Lower leg skin (tissue), 4 donors: Measurements from ENCODE around the gene GIT1. TPM values are rescaled to one million over a fixed set of nuclear protein-coding genes. Genes with fewer than 3 reads are reported as not detected.

Source experiments
- DNase-seq, 2 donors: peaks; one replicate each; pipeline ENCODE4 v3.0.0-alpha.2; 2019; ENCODE audit warnings: low spot score in 2 of 2
- H3K4me3 ChIP-seq: fragments of 200-600 bp; sonication (generic); 2 replicates; pipeline ENCODE4 v1.5.1; 2017; ENCODE audit warnings: mild to moderate bottlenecking, low read depth; ENCODE audit not compliant: poor library complexity, severe bottlenecking
- POLR2A ChIP-seq, 2 donors: fragments of 450-650 bp; IDR thresholded peaks; one replicate each; pipeline ENCODE4 v1.6.1; 2016 to 2017; ENCODE audit warnings: antibody characterized with exemption in 2 of 2, mild to moderate bottlenecking in 1 of 2, moderate library complexity in 1 of 2
- WGBS, 2 donors: methylation state at CpG; one replicate each; pipeline ENCODE4 v1.1.5; 2018; 5-methylcytosine and 5-hydroxymethylcytosine counted together
- intact Hi-C: fragments of 100-400 bp; cut with DNase I; formaldehyde crosslinking; loops from one replicate; pipeline ENCODE4 v1.15.0; 2023; ENCODE audit warnings: low total_unique reads
- total RNA-seq, 4 donors: library from RNA; depleted of rRNA; stranded (reverse); fragments of >200 nt; gene quantifications; one replicate each; pipeline ENCODE4 v1.1.0, GENCODE V29; 2016
- TF ChIP-seq, protein P1 (sequence below), 3 donors: fragments of 450-650 bp; IDR thresholded peaks; one replicate each; pipeline ENCODE4 v1.5.1; 2016; ENCODE audit warnings: antibody characterized with exemption in 3 of 3, mild to moderate bottlenecking in 3 of 3, moderate library complexity in 2 of 3

The GIT1 gene
- total RNA-seq, 4 donors from 2014 or later, result 44.0 to 67.1 (median 51.3) TPM

DNA sequence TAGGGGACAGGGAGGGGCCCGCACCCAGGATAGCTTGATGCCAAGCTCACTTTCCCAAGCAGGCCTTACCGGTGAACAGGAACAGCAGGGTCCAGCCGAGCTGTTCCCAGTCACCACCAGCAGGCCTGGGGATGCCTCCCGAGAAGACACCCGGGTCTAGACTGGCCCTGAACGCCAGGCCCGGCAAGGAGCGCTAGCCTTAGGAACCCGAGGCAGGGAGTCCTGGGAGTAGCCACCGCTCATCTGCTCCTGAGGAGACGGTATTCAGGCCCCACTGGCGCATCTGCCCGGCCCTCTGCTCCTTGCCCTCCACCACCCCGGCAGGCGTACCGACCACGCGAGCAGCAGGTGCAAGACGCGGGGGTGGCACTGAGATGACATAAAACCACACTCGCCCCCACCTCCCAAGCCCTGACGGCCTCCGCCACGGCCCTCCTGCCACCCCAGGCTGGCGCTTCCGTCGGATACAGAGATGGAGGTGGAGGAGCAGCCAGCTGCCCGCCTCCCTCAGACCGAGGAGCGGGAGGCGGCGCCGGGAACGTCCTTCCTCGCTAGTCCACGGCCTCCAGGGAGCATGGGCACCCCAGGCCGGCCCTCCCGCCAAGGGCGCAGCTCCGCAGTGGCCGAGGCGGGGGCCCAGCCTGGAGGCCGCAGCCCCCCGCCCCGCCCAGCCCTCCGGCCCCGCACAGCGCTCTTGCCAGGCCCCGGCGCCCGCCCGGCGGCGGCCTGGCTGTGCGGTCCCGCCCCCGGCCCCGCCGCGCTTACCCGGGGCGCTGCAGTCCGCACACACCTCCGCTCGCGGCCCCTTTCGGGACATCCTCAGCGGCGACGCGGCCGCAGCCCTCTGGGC lies 661 bp downstream of the GIT1 start:
- TF ChIP-seq, protein P1, sequence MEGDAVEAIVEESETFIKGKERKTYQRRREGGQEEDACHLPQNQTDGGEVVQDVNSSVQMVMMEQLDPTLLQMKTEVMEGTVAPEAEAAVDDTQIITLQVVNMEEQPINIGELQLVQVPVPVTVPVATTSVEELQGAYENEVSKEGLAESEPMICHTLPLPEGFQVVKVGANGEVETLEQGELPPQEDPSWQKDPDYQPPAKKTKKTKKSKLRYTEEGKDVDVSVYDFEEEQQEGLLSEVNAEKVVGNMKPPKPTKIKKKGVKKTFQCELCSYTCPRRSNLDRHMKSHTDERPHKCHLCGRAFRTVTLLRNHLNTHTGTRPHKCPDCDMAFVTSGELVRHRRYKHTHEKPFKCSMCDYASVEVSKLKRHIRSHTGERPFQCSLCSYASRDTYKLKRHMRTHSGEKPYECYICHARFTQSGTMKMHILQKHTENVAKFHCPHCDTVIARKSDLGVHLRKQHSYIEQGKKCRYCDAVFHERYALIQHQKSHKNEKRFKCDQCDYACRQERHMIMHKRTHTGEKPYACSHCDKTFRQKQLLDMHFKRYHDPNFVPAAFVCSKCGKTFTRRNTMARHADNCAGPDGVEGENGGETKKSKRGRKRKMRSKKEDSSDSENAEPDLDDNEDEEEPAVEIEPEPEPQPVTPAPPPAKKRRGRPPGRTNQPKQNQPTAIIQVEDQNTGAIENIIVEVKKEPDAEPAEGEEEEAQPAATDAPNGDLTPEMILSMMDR (IDR thresholded peaks at IDR 0.05), result no peak
- TF ChIP-seq POLR2A (IDR thresholded peaks at IDR 0.05), result no peak
- peak overlapping the region; percentile 64 for H3K4me3 ChIP-seq
- peak in 1 of 2 donors; percentile 21 for DNase-seq
- WGBS, 2 donors, result 0 to 1% methylated on average over 2 to 23 of the region's 72 CpGs
- intact Hi-C loops, result no loop called here

DNA sequence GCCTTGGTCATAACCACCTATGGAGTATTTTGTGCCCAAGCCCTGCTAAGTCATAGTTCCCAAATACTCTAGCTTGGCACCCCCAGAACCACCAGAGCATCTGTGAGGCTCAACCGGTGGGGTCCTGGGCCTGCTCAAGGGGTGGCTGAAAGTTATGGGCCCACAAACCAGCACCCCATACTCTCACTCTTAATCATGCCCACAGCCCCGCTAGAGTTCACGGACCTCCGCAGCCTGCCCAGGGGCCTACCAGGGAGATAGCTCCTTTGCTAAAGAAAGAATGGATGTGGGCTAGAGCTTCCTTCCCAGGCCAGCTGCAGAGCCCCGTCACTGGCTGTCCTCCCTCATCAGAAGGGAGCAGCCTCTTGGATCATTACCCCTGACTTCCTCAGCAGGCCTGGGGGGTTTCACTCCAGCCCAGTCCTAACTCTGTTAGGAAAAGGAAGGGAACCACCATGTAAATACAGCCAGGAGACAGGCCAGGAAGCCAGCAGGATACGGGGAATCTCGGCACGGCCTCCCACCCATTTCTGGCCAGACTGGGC lies 1.4 kb downstream of the GIT1 start:
- intact Hi-C loops, result no loop called here
- no peak for TF ChIP-seq POLR2A (IDR thresholded peaks at IDR 0.05)
- TF ChIP-seq, protein P1 (IDR thresholded peaks at IDR 0.05), result no peak
- H3K4me3 ChIP-seq, result peak overlapping the region; percentile 64
- 19 to 27% methylated on average over 5 to 8 of the region's 8 CpGs for WGBS, 2 donors
- no peak for DNase-seq

DNA sequence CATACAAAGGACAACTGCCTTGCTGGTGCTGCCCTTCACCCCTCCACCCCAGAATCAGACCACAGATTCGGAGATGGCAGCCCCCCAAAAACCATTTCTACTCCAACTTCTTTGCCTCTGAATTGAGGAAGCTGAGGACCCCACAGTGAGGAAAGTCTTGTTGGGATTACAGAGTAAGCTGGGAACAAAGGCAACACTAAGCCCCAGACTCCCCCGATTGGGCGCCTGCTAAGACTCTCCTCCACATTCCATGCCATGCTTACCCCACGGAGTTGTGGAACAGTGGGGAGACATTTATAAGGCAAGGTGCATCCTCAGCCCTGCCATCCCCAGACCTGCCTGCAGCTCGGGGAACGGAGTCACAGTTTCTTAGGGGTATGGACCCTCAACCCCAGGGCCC lies 1.9 kb downstream of the GIT1 start:
- intact Hi-C loops, result no loop called here
- no peak for TF ChIP-seq POLR2A (IDR thresholded peaks at IDR 0.05)
- TF ChIP-seq, protein P1 (IDR thresholded peaks at IDR 0.05), result no peak
- 69 to 82% methylated on average over 5 to 6 of the region's 6 CpGs for WGBS, 2 donors
- no peak overlapping the region for H3K4me3 ChIP-seq
- DNase-seq, result no peak

DNA sequence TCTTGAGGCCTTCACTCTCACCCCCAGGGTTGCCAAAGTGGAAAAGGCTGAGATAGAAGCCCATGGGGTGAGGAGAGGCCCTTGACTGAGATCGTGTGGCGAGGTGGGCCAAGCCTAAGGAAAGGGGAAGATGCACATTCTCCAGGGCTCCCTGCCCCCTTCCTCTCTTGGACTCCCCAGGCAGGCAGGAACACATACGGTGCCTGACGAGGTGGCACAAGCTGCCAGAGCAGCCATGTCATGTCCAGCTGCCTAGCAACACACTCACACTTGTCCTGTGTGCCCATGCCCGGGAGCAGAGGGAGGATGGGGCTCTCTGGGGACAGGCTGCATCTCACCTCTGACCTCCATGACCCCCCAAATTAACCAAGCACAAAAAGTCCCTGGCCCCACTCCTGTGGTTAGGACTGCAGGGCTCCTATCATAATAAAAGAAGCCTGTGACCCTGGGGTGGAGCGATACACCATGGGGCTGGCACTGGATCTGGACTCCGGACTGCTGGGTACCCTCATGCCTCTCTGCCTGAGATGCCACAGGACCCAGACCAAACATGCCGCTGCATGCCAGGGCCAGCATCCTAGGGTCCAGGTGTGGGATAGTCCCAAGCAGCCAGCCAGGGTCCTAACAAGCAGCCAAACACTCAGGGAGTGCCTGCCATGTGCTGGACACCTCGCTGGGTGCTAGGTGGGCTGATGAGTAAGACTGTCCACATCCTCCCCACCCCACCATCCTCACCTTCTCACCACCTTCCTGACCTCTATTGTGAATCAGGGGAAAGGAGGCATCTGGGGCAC lies 2.6 kb downstream of the GIT1 start:
- H3K4me3 ChIP-seq, result no peak overlapping the region
- TF ChIP-seq POLR2A (IDR thresholded peaks at IDR 0.05), result no peak
- TF ChIP-seq, protein P1 (IDR thresholded peaks at IDR 0.05), result no peak
- intact Hi-C loops, result no loop called here
- DNase-seq, result no peak
- 51 to 55% methylated on average over 9 of the region's 9 CpGs for WGBS, 2 donors

DNA sequence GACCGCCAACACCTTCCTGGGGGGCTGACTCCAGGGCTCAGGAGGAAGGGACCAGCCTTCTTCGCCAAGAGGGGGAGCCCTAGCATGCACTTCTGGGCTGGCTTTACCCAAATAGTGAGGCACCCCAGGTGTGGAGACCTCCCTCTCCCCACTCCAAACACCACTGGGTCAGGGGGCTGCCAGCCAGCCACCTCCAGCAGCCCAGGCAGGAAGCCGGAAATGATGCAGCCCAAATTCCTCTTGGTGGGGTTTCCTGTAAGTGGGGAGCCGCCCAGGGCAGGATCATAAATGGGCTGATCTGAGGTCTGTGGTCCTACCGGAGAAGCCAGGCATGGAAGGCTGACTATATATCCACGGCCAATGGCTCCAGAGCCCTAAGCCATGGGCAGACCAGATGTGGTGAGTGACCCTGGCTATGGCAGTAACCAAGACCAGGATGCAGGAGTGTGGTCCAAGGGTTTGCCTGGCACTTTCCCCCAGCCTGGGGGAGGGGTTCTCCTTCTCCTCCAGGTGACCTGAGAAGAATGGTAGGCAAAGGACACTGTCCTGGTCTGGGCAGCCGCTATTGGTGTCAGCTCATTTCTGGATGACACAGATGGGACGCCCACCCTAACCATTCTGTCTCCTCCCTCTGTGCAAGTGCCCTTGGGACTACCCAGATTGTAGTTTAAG lies 4.2 kb downstream of the GIT1 start:
- intact Hi-C loops, result no loop called here

More for the DNA sequence above, 4.2 kb downstream of the GIT1 start:
- H3K4me3 ChIP-seq, result no peak overlapping the region
- 79% methylated on average over 4 to 6 of the region's 8 CpGs for WGBS, 2 donors
- no peak for DNase-seq
- TF ChIP-seq POLR2A (IDR thresholded peaks at IDR 0.05), result no peak
- TF ChIP-seq, protein P1 (IDR thresholded peaks at IDR 0.05), result no peak
